H1 (cell line): ENCODE data around the gene VPS41. TPM values are rescaled to one million over a fixed set of nuclear protein-coding genes. Genes with fewer than 3 reads are reported as not detected.

Source experiments
- CTCF ChIP-seq, 3 experiments: IDR thresholded peaks; 1 replicate in 2 of 3; 2 replicates in 1 of 3; pipeline versions ENCODE4 v1.5.1 to v1.6.1; 2011; ENCODE audit warnings: low read length in 3 of 3, mild to moderate bottlenecking in 3 of 3, inconsistent platforms in 2 of 3, low read depth in 1 of 3, moderate library complexity in 1 of 3; ENCODE audit not compliant: insufficient read depth in 1 of 3; ENCODE audit errors: control extremely low read depth in 1 of 3
- POU5F1 ChIP-seq: IDR thresholded peaks from 2 replicates; pipeline ENCODE4 v1.6.1; 2011; ENCODE audit warnings: low read depth, mild to moderate bottlenecking, low read length, moderate library complexity
- SIRT6 ChIP-seq: IDR thresholded peaks from one replicate; pipeline ENCODE4 v1.7.1; 2012; ENCODE audit warnings: low read length, inconsistent platforms
- ZNF274 ChIP-seq: IDR thresholded peaks from 2 replicates; pipeline ENCODE4 v1.7.0; 2012; ENCODE audit warnings: low read length, borderline replicate concordance; ENCODE audit errors: extremely low read depth
- polyA plus RNA-seq, 7 experiments: library from polyadenylated mRNA; depleted of rRNA in 3 of 7; stranded (reverse) in 5 of 7; unstranded in 2 of 7; fragments of >200 nt in 5 of 7; fragments of 200-250 nt in 2 of 7; gene quantifications; 1 replicate in 5 of 7; 2 replicates in 1 of 7; 4 replicates in 1 of 7; pipeline versions ENCODE4 v1.2.1 to v1.2.3, GENCODE V29; 2011 to 2013; ENCODE audit warnings: missing spikeins in 2 of 7, mixed read lengths in 2 of 7
- total RNA-seq: library from RNA; stranded (reverse); fragmentation: NEBNext Ultra II Directional; extraction: Animal tissue kit (Norgen Biotek cat#: 25700); gene quantifications from 2 replicates; pipeline ENCODE4 v1.2.1, GENCODE V29; 2021
- TF ChIP-seq, protein P1 (sequence below): IDR thresholded peaks from 2 replicates; pipeline ENCODE4 v1.6.1; 2012; ENCODE audit warnings: inconsistent platforms

VPS41 gene
- total and polyA plus RNA-seq, 2 of the 8 experiments (the other 6 are each of a cell fraction or from before 2014, with no cell fraction given) = 10.7 to 63.3 TPM

DNA sequence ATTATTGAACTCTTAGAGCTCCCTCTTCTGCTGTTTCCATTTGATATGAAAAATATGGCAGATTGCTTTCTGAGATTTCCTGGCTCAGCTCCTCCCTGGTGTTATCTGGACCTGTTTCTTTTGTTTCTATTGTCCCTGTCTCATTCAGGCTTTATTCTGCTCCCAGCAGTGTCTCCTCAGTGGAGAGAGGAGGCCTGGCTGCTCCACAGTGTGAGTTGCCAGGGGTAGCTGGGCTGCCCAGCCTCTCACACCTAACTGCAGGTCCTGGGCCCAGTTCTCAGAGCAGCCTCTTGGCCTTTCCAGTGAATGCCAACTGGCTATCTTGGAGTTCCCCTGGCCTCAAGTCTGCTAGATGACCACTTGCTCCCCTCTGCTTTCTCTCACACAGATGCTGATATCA is 127.0 kb downstream of the VPS41 start (continued):
- TF ChIP-seq CTCF (IDR thresholded peaks at IDR 0.05; ENCODE audit: control extremely low read depth in 1 of 3, insufficient read depth in 1 of 3, low read depth in 1 of 3, low read length in 3 of 3) = no peak
- TF ChIP-seq, protein P1, sequence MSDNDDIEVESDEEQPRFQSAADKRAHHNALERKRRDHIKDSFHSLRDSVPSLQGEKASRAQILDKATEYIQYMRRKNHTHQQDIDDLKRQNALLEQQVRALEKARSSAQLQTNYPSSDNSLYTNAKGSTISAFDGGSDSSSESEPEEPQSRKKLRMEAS = no peak
- no peak for TF ChIP-seq SIRT6
- TF ChIP-seq ZNF274 = no peak
- TF ChIP-seq POU5F1 = no peak
